ENCODE results near the gene KLHDC3.

Gene KLHDC3, protein sequence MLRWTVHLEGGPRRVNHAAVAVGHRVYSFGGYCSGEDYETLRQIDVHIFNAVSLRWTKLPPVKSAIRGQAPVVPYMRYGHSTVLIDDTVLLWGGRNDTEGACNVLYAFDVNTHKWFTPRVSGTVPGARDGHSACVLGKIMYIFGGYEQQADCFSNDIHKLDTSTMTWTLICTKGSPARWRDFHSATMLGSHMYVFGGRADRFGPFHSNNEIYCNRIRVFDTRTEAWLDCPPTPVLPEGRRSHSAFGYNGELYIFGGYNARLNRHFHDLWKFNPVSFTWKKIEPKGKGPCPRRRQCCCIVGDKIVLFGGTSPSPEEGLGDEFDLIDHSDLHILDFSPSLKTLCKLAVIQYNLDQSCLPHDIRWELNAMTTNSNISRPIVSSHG

DNA sequence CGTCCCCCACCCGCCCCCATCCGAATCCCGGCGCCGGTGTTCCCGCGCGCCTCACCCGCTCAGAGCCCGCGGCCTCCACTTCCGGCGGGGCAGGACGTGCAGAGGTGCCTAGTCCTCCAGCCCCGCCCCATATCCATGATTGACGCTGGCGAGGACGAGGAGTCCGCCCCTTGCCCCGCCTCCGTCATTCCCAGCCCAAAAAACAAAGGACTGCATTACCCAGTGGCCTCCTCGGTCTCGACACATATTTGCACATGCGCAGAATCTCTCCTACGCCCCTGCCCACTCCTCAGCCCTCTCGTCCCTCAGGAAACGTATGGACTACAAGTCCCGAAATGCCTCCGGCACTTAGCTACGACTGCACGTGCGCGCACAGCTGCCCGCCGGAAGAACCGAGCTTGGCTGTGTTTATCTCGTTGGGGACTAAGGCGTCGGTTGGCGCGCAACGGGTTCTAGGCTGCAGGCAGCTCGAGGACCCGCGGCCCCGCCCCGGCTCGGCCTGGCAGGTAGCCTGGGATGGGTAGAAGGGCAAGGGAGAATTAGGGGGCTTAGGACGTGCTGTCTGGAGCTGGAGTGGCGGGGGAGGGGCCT is at the start of gene KLHDC3, which contains the start of gene MEA1:
KLHDC3 (plus strand) TSS at position 407 of the 591 bp plus-strand sequence. CDS start 2,944 bp downstream, outside the sequence.
MEA1 (minus strand) TSS at position 104 of the 591 bp plus-strand sequence. CDS start 133 bp downstream, outside the sequence.
- H3K4me3 ChIP-seq (ENCODE audit: low read length) = peak within 1 kb of the TSS; percentile 96
- no peak for TF ChIP-seq ZNF274 (IDR thresholded peaks at IDR 0.05; ENCODE audit: low read depth, low read length)

DNA sequence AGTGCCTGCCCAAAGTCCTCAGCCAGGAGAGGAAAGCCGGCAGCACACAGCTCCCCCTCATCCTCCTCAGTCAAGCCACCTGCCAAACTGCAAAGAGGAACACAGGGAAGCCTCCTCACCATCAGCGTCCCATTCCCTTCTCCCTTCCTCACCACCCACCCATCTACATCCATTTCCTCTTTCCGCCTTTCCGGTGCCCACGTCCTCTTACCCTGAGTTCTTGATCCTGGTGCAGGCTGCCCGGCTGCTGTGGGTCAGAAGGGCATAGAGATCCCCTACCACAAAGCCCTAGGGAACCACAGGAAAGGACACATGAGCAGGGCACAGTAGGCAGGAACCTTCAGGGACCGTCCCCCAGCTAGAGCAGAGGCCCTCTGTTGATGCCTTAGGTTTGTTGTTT is 47.5 kb upstream of the KLHDC3 start:
- no peak for TF ChIP-seq ZNF274 (IDR thresholded peaks at IDR 0.05; ENCODE audit: low read depth, low read length)

DNA sequence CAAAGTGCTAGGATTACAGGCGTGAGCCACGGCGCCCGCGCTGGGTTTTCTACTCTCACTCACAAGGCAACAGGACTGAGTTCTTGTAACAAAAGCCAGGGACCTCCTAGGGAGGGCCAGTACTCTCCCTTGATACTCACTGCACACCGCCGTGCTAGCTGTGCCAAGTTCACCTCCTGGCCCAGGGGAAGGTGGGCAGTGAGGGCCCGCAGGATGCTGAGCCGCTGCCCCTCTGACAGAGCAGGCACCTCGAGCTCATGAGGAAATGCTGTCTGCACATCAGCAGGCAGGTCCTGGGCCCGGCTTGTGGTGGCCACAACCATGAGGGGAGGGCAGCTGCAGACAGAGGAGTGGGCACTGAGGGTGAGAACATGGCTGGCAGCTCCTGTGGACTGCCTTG is 46.8 kb upstream of the KLHDC3 start:
- TF ChIP-seq ZNF274 (IDR thresholded peaks at IDR 0.05; ENCODE audit: low read depth, low read length) = no peak
- no peak overlapping the region for H3K4me3 ChIP-seq (ENCODE audit: low read length)

More for the DNA sequence above, 47.5 kb upstream of the KLHDC3 start:
- no peak overlapping the region for H3K4me3 ChIP-seq (ENCODE audit: low read length)

DNA sequence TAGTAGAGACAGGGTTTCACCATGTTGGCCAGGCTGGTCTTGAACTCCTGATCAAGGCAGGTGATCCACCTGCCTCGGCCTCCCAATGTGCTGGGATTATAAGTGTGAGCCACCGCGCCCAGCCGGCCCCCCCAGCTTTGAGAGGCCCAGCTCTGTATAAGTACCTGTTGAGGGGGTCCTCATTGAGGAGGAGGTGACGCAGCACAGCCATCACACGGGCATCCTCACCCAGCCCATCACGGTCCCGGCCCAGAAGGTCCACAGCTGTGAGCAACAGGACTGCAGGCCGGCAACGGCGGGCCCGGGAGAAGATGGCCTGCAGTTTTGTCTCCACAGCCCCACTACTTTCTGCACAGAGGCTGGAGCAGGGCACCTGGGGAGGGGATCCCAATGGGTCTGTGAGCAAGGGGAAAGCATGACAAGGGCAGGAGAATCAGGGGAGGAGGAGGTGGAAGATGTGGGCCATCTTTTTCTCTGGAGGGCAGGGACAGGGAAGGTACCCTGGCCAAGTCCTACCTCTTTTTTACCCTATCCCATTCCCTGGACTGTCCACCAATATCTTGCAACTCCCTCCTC is 45.8 kb upstream of the KLHDC3 start:
- TF ChIP-seq ZNF274 (IDR thresholded peaks at IDR 0.05; ENCODE audit: low read depth, low read length) = no peak
- H3K4me3 ChIP-seq (ENCODE audit: low read length) = no peak overlapping the region

DNA sequence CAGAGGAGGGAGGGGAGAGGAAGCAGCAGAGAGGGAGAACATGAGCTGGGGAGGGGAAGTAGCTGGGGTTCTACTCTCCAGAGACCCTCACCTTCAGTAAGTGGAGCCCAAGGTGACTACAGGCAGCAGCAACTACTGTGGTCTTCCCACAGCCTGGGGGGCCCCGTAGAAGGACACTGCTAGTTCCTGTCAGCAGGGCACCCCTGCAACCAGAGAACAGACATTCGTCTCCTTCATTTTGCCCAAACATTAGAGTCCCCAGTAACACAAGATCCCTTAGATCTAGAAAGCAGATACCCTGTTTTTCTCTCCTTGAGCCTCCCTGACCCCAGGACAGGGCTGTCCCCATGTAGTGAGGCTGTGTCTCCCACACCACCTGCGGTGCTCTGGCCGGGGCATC is 45.3 kb upstream of the KLHDC3 start:
- H3K4me3 ChIP-seq (ENCODE audit: low read length) = no peak overlapping the region
- no peak for TF ChIP-seq ZNF274 (IDR thresholded peaks at IDR 0.05; ENCODE audit: low read depth, low read length)

DNA sequence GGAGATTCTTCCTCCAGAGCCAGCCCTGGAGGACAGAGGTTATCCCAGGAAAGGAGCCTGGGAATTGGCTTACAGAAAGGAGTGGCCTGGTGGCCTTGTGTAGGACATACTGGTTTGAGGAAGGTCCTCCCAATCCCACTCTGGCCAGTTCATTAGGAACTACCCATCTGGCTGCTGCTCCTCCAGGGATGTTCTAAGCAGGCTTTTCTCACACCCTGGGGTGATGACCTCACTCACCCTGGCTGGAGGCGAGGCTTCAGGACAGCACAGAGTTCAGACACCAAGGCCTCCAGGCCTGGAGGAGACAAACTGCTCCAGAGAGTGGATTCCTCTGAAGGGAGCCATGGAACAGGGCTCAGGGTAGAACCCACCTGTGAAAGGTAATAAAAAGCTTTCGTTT is 44.6 kb upstream of the KLHDC3 start:
- H3K4me3 ChIP-seq (ENCODE audit: low read length) = no peak overlapping the region
- TF ChIP-seq ZNF274 (IDR thresholded peaks at IDR 0.05; ENCODE audit: low read depth, low read length) = no peak

DNA sequence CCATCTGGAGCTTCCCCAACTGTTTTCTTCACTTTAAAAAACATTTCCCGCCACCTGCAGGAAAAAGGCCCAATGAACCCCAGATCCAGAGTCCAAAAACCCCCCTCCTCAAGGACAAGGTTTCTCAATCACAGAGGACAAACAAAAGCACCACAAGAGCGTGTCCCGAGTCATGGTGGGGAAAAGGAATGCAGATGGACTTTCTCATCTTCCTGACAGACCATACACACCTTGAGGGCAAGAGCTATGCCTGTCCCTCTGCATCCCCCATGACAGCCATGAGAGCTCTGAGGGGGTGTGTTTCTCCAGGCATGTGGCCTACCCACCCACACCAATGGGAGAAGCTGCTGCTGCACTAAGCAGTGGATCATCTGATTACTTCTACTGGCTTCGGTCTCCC is 44.1 kb upstream of the KLHDC3 start:
- H3K4me3 ChIP-seq (ENCODE audit: low read length) = no peak overlapping the region
- no peak for TF ChIP-seq ZNF274 (IDR thresholded peaks at IDR 0.05; ENCODE audit: low read depth, low read length)

DNA sequence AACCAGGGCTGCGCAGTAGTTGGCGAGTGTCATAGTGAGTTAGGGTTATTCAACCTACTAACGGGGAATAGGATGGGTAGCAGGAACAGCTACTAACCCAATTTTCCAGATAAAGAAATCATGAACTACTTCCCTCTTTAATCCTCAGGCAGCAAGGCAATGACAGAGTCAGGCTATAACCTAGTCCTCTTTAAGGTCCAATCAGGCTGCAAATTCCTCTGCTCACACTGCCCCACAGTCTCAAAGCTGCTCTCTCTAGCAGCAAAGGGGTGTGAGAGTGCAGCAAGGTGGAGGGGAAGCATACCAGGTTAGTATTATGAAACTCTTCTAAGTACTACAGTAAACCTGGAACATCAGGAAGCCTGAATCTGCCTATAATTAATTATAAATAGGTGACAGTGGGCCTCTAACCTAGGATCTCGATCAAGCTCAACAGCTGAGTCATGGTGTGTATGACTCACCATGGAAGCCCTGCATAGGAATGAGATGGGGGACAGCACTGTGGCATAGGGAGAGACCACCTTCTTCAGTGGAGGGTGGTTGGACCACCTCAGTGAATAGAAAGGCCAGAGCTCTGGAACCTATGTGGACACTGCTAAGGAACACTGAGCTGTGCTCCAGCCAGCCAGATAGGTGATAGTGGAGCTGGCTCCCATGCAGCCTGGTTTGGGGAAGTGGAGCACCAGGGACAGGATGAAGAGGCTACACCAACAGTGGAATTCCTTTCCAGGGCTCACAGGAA is 43.0 kb upstream of the KLHDC3 start:
- no peak for TF ChIP-seq ZNF274 (IDR thresholded peaks at IDR 0.05; ENCODE audit: low read depth, low read length)
- no peak overlapping the region for H3K4me3 ChIP-seq (ENCODE audit: low read length)

DNA sequence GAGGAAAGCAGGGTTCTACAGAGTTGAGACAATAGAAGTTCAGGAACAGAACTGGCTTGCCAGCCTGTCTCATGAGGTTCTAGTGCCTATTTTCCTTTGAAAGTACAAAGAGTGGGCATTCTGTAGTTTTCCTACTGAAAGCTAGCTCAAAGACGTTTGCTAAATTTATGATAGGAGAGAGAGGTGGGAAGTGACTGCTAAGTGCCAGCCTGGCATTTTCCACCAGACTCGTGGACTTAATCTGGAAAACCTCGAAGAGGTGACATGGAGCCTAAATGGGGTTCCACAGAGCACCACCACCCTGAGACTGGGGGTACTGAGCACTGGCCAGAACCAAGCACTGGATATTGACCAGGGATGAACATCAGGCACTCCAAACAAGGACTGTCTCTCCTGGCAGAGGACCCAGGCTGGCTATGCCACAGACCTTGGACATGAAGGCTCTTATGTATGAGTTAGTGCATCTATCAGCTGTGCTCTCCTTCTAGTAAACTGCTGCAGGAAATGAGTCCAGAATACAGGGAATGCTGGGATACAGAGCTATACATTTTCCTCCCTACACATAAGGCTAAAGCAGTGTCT is 42.2 kb upstream of the KLHDC3 start:
- TF ChIP-seq ZNF274 (IDR thresholded peaks at IDR 0.05; ENCODE audit: low read depth, low read length) = no peak
- H3K4me3 ChIP-seq (ENCODE audit: low read length) = no peak overlapping the region

DNA sequence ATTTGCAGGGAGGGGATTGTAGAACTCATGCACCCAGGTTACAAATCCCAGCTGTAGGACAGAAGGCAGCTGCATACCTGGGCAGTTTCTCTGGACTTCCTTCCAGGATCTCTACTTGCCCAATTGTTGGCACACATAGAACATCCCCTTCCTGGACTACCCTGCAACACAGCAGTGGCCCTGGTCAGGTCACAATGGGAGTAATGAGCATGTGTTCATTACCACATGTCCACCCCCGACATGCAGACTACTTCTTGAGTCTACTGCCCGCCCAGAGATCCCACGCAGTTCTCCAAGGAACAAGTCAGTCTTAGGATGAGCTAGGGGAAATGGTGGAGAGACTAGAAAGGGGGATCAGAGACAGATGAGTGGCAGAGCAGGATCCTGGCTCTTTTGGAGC is 40.1 kb upstream of the KLHDC3 start:
- H3K4me3 ChIP-seq (ENCODE audit: low read length) = no peak overlapping the region
- TF ChIP-seq ZNF274 (IDR thresholded peaks at IDR 0.05; ENCODE audit: low read depth, low read length) = no peak

DNA sequence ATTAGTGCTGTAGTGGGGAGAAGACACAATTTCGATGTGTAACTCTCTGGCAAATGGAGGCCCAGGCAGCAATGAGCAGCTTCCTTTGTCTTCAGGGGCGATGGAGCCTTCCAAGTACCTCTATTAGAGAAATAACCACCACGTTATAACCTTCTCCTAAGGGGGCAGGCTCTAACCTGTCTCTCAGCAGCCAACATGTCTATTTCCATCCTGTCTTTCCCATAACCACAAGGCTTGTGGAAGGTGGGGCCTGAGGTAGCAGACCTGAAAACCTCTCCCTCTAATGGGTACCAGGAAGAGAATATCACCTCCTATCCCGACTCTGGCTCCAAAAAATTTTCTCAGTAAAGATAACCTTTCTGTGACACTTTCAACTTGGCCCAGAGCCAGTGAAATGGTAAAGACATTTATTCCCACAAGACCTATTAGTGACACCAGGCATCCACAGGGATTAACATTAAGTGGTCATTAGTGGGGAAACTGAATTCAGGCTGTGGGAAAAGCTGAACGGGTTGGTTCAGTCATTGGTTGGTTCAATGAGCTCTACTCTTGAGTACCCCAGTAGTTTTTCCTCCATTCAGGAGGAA is 39.0 kb upstream of the KLHDC3 start:
- no peak overlapping the region for H3K4me3 ChIP-seq (ENCODE audit: low read length)
- no peak for TF ChIP-seq ZNF274 (IDR thresholded peaks at IDR 0.05; ENCODE audit: low read depth, low read length)

DNA sequence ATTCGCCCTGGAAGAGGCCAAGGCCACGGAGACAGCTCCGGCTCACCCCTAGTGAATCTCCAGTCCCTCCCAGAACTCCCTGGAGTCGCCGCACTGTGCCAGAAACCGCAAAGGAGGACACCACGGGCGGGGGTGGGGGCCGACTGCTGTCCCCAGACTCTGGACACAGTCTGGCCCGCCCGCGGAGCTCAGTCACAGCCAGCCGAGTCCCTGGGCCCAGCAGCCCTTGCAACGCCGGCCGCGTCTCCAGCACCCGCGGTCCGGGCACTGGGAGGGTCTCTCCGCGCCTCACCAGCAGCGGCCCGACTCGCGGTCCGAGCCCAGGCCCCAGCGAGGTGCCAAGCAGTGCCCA is 35.6 kb upstream of the KLHDC3 start:
- no peak for TF ChIP-seq ZNF274 (IDR thresholded peaks at IDR 0.05; ENCODE audit: low read depth, low read length)
- peak overlapping the region; percentile 93 for H3K4me3 ChIP-seq (ENCODE audit: low read length)

DNA sequence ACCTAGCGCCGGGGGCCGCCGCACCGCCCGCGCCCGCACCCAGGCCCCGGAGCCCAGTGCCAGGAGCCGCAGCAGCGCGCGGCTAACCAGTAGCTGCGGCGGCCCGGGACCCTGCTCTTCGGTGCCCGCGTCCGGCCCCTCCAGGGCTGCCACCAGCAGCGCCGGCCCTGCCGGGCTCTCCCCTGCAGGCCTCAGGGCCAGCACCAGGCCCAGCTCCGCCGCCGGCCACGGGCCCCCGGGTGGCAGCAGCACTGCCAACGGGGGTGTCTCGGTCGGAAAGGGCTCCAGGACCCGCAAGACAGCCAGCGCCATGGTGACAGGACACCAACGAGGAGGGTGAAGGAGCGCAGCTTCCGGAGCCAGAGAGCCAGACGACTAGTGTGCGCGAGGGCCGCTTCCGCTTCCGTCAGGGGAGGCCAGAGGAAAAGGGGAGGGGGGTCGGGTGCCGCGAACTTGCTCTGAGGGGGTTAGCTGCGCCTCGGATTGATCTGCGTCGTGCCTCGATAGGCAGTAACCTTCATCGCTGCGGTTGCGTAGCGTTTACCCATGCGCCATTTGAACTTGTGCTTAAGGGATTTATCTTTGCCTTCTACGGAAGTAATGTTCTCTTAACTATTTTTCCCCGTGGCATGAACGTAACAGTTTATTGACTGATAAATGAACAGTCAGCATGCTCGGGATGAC is 35.1 kb upstream of the KLHDC3 start, which contains the start of gene PEX6:
PEX6 (minus strand) TSS at position 343 of the 684 bp plus-strand sequence; CDS start at position 312, 31 bp downstream.
- TF ChIP-seq ZNF274 (IDR thresholded peaks at IDR 0.05; ENCODE audit: low read depth, low read length) = no peak
- peak within 1 kb of the TSS; percentile 93 for H3K4me3 ChIP-seq (ENCODE audit: low read length)
